ENCODE data around the gene MROH2B.

Gene MROH2B

DNA sequence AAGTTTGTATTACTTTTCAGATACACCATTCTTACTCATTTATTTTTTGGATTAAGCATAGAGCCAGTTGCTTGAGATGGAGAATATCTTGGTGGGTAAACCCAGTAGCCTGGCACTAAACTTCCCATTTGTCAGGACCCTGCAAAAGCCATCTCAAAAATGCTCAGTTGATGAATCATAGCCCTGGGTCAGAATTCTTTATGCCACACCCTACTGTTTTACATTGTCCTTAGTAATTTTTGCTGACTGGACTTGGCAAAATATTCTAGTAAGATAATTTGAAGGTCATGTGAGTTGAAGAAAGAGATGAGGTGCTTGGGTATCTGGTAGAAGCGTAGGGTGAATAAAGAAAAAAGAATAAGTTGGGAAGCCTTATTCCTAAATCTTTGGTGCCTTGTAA is 111.1 kb downstream of the MROH2B start:
- Histone ChIP-seq H3K27ac (replicated peaks) (no peak overlapping the region), H3K4me3 (replicated peaks; ENCODE audit: insufficient read depth, low read length) (no peak overlapping the region), H3K27me3 (ENCODE audit: insufficient read depth, poor library complexity, severe bottlenecking) (no peaks in the 10 kb centered on the region)
- TF ChIP-seq, protein P1, sequence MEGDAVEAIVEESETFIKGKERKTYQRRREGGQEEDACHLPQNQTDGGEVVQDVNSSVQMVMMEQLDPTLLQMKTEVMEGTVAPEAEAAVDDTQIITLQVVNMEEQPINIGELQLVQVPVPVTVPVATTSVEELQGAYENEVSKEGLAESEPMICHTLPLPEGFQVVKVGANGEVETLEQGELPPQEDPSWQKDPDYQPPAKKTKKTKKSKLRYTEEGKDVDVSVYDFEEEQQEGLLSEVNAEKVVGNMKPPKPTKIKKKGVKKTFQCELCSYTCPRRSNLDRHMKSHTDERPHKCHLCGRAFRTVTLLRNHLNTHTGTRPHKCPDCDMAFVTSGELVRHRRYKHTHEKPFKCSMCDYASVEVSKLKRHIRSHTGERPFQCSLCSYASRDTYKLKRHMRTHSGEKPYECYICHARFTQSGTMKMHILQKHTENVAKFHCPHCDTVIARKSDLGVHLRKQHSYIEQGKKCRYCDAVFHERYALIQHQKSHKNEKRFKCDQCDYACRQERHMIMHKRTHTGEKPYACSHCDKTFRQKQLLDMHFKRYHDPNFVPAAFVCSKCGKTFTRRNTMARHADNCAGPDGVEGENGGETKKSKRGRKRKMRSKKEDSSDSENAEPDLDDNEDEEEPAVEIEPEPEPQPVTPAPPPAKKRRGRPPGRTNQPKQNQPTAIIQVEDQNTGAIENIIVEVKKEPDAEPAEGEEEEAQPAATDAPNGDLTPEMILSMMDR (IDR thresholded peaks at IDR 0.05; ENCODE audit: insufficient read depth, low read length): no peak
- TF ChIP-seq, protein P2, sequence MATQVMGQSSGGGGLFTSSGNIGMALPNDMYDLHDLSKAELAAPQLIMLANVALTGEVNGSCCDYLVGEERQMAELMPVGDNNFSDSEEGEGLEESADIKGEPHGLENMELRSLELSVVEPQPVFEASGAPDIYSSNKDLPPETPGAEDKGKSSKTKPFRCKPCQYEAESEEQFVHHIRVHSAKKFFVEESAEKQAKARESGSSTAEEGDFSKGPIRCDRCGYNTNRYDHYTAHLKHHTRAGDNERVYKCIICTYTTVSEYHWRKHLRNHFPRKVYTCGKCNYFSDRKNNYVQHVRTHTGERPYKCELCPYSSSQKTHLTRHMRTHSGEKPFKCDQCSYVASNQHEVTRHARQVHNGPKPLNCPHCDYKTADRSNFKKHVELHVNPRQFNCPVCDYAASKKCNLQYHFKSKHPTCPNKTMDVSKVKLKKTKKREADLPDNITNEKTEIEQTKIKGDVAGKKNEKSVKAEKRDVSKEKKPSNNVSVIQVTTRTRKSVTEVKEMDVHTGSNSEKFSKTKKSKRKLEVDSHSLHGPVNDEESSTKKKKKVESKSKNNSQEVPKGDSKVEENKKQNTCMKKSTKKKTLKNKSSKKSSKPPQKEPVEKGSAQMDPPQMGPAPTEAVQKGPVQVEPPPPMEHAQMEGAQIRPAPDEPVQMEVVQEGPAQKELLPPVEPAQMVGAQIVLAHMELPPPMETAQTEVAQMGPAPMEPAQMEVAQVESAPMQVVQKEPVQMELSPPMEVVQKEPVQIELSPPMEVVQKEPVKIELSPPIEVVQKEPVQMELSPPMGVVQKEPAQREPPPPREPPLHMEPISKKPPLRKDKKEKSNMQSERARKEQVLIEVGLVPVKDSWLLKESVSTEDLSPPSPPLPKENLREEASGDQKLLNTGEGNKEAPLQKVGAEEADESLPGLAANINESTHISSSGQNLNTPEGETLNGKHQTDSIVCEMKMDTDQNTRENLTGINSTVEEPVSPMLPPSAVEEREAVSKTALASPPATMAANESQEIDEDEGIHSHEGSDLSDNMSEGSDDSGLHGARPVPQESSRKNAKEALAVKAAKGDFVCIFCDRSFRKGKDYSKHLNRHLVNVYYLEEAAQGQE (IDR thresholded peaks at IDR 0.05; ENCODE audit: insufficient replicate concordance, low read depth): no peak
- TF ChIP-seq GABPA (IDR thresholded peaks at IDR 0.05; ENCODE audit: low read depth) (no peak), SPI1 (IDR thresholded peaks at IDR 0.05; ENCODE audit: borderline replicate concordance, low read depth) (no peak), POLR2AphosphoS5 (IDR thresholded peaks at IDR 0.05; ENCODE audit: low read depth) (no peak)
- no peak for DNase-seq (ENCODE audit: low read depth in 1 of 2, low spot score in 1 of 2)

DNA sequence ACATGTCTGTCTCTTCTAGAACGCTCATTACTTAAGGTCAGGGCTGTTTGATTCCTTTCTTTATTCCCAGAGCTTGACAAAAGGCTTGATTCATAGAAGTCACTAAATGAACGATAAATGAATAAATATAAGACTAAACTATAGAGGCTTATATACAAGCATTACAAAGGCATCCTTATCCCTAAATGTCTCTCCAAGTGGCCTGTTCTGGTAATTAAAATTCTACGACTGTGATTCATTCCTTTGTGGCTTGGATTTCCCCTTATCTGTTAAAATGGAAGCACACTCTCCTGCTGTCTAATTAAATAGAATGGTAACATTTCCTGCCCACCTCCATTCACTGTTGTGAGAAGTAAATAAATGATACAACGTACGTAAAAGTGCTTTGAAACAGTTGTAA is 112.3 kb downstream of the MROH2B start:
- TF ChIP-seq, protein P2 (IDR thresholded peaks at IDR 0.05; ENCODE audit: insufficient replicate concordance, low read depth): no peak
- no peak for TF ChIP-seq POLR2AphosphoS5 (IDR thresholded peaks at IDR 0.05; ENCODE audit: low read depth)
- TF ChIP-seq, protein P1 (IDR thresholded peaks at IDR 0.05; ENCODE audit: insufficient read depth, low read length): no peak
- no peak for TF ChIP-seq SPI1 (IDR thresholded peaks at IDR 0.05; ENCODE audit: borderline replicate concordance, low read depth)
- TF ChIP-seq GABPA (IDR thresholded peaks at IDR 0.05; ENCODE audit: low read depth): no peak
- DNase-seq (ENCODE audit: low read depth in 1 of 2, low spot score in 1 of 2): no peak
- Histone ChIP-seq H3K27ac (replicated peaks) (no peak overlapping the region), H3K27me3 (ENCODE audit: insufficient read depth, poor library complexity, severe bottlenecking) (no peaks in the 10 kb centered on the region), H3K4me3 (replicated peaks; ENCODE audit: insufficient read depth, low read length) (no peak overlapping the region)

DNA sequence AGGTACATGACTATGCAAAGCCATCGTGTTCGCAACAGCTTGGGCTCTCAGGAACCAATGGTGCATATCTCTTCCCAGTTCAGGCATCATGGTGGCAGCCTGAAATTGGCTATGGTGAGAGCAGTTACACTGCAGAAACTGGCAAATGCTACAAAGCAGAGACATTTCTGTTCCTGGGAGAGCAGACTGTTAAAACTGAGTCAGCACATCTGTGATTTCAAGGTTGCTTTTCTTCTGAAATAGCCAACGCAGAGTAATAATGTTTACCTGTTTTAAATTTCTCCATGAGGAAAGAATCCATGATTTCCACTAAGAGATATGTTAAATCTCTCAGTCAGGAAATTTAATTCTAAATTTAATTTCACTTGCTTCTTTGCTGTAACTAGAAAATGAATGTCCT is 114.1 kb downstream of the MROH2B start:
- no peak for DNase-seq (ENCODE audit: low read depth in 1 of 2, low spot score in 1 of 2)
- H3K4me3 ChIP-seq (replicated peaks; ENCODE audit: insufficient read depth, low read length): no peak overlapping the region
- H3K27me3 ChIP-seq (ENCODE audit: insufficient read depth, poor library complexity, severe bottlenecking): no peaks in the 10 kb centered on the region
- TF ChIP-seq SPI1 (IDR thresholded peaks at IDR 0.05; ENCODE audit: borderline replicate concordance, low read depth) (no peak), POLR2AphosphoS5 (IDR thresholded peaks at IDR 0.05; ENCODE audit: low read depth) (no peak), GABPA (IDR thresholded peaks at IDR 0.05; ENCODE audit: low read depth) (no peak)
- TF ChIP-seq, protein P2 (IDR thresholded peaks at IDR 0.05; ENCODE audit: insufficient replicate concordance, low read depth): no peak
- TF ChIP-seq, protein P1 (IDR thresholded peaks at IDR 0.05; ENCODE audit: insufficient read depth, low read length): no peak
- H3K27ac ChIP-seq (replicated peaks): no peak overlapping the region
